ENCODE measurements around the gene FNDC11. TPM values are rescaled to one million over a fixed set of nuclear protein-coding genes. Genes with fewer than 3 reads are reported as not detected.

FNDC11 gene, protein sequence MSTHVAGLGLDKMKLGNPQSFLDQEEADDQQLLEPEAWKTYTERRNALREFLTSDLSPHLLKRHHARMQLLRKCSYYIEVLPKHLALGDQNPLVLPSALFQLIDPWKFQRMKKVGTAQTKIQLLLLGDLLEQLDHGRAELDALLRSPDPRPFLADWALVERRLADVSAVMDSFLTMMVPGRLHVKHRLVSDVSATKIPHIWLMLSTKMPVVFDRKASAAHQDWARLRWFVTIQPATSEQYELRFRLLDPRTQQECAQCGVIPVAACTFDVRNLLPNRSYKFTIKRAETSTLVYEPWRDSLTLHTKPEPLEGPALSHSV
- 0.07 to 0.20 TPM (median 0.16 TPM) in 5 replicates for total RNA-seq (2022; extraction: Qiagen RNA extraction; ENCODE audit: low read depth)

DNA sequence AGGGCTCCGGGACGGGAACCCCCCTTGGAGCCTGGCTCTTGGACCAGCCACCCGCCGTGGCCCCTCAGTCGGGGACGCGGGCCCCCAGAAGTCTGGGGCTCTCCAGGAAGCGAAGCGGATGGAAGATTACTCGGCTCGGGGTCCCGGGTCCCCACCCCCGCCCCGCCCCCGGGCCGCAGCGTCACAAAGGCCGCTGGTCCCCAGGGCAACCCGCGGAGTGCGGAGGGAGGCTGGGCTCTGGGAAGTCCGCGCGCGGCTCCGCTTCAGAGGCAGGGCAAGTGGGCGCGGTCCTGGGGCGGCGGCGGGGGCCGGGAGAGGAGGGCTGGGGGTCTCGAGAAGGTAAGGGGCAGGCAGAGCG, at the start of gene FNDC11:
Gene FNDC11, plus strand, starts transcription at position 227 of the 358 bp plus-strand sequence. CDS start 1,505 bp downstream, outside the sequence.

DNA sequence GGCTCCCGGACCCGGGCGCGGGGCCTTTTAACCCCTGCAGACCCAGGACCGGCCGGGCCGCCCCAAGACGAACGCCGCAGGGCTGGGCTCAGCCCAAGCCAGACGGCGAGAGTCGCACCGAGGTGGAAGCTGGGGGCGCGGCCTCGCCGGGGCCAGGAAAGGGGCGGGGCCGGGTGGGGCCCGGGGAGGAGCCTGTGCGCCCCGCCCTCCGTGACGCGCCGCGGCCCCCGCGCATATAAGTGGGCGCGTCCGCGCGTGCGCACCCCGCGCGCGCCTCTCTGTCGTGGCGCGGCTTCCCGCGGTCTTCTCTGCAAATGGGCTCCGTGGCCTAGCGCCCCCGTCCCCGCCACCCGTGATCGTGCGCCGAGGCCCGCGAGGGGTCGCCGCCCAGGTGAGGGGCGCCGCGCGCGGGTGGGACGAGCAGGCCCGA, 33.4 kb upstream of the FNDC11 start, which contains the start of gene PPDPF:
Gene PPDPF, plus strand, starts transcription at position 262 of the 430 bp plus-strand sequence. CDS start 544 bp downstream, outside the sequence.

DNA sequence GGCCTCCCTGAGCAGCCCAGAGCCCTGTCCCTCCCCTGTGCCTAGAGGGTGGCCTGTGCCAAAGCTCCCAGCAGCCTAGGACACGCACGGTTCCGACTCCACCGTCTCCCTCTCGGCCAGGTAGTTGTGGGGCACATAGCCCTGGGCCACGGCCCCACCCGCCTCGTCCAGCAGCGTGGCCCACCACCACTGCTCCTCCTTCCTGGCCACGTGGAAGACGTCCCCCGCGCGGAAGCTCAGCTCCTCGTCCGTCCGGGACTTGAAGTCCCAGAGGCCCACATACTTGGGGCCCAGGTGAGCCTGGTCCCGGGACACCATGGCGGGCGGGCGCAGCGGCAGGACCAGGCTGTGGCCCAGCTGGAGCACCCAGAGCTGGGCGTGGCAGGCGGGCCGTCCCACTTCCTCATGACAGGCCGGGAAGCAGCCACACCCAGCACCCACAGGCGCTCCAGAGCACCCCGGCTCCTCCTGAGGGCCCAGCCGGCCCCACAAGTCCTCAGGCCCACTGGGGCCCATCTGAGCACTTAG, 16.9 kb upstream of the FNDC11 start, which contains the start of gene PTK6:
Gene PTK6, minus strand, starts transcription at position 380 of the 528 bp plus-strand sequence. Its CDS starts 62 bp downstream, at position 318.

DNA sequence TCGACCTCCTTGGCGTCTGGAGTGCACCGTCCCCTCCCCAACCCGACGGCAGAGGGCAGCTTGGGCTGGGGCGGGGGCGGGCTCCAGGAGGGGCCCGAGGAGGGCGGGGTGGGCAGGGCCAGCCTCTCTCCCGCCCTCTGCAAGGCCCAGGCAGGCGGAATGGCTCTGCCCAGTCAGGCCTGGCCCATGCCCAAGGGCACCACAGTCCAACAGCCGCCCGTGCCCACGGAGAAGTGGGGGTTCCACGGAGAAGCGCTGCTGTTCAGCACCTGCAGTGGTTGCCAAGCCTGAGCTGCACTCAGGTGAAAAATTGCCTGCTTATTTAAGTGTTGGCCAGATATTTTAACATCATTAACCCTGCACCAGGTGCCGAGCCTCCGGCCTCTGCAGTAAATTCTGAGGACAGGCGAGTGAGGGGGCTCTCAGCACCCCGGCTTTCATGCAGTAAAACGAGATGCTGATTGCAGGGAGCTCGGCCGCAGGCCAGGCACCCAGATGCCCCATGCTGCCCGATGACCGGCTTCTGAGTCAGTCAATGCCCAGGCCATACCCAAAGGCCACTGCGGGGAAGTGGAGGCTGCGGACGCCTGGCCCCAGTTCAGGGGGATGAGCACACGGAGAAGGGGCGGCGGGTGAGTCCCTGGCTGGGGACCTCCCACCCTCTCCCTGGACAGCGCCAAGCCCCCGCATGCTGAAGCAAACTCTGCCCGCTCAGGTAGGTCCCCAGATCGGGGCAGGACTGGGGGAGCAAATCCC, 6.1 kb upstream of the FNDC11 start, which contains the start of gene SRMS:
Gene SRMS, minus strand, starts transcription at position 25 of the 756 bp plus-strand sequence. CDS start 286 bp downstream, outside the sequence.

DNA sequence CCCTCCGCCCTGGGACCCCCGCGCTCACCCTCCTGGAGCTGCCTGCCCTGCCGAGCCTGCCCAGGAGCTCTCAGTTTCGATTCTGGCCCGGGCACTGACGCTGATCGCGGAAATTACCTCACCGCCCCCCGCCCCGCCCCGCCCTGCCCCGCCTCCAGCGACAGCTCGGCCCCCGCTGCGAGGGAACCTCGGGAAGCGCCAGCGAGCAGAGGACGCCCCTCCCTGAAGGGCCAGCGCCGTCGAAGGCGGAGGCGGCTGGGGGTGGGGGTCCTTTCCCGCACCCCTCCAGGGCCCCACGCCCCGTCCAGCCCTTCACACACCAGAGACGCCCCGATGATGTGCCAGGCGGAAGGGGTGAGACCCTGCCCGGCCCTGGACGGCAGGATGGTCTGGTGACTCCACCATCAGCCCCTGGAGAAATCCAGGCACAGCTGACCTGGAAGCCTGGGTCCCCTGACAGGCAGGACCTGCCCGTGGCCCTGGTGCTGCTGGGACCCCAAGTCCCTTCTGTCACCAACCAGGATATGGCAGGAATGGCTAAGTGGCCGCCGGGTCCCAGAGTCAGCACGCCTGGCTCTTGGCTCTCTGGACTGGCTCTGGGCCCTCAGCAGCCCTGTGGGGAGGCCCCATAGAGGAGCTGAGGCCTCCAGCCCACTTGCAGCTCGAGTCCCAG, 20.3 kb downstream of the FNDC11 start, which contains the start of gene HELZ2:
Gene HELZ2, minus strand, starts transcription at position 84 of the 673 bp plus-strand sequence. CDS start 1,854 bp downstream, outside the sequence.

Other genes starting within 250 kb of the FNDC11 start
- 0.19 to 2.1 TPM (median 0.29 TPM) in 5 replicates for gene CHRNA4, start 192.8 kb upstream of the FNDC11 start, total RNA-seq (2022; extraction: Qiagen RNA extraction; ENCODE audit: low read depth)
- gene KCNQ2, start 81.5 kb upstream of the FNDC11 start, total RNA-seq (2022; extraction: Qiagen RNA extraction; ENCODE audit: low read depth) = 0.47 to 0.86 TPM (median 0.75 TPM) in 5 replicates
- 128 to 177 TPM (median 145 TPM) in 5 replicates for gene EEF1A2, start 55.1 kb upstream of the FNDC11 start, total RNA-seq (2022; extraction: Qiagen RNA extraction; ENCODE audit: low read depth)
- 248 to 342 TPM (median 288 TPM) in 5 replicates for gene PPDPF, start 33.4 kb upstream of the FNDC11 start, total RNA-seq (2022; extraction: Qiagen RNA extraction; ENCODE audit: low read depth)
- gene PTK6, start 16.8 kb upstream of the FNDC11 start, total RNA-seq (2022; extraction: Qiagen RNA extraction; ENCODE audit: low read depth) = 2.1 to 3.1 TPM (median 2.5 TPM) in 5 replicates
- 0.06 TPM in 1 of 5 replicates, not detected in the others for gene SRMS, start 6.4 kb upstream of the FNDC11 start, total RNA-seq (2022; extraction: Qiagen RNA extraction; ENCODE audit: low read depth)
- gene HELZ2, start 20.1 kb downstream of the FNDC11 start, total RNA-seq (2022; extraction: Qiagen RNA extraction; ENCODE audit: low read depth) = 7.3 to 11.0 TPM (median 9.5 TPM) in 5 replicates
- 8.9 to 12.1 TPM (median 11.2 TPM) in 5 replicates for gene GMEB2, start 72.9 kb downstream of the FNDC11 start, total RNA-seq (2022; extraction: Qiagen RNA extraction; ENCODE audit: low read depth)
- 7.5 to 11.4 TPM (median 9.0 TPM) in 5 replicates for gene STMN3, start 99.3 kb downstream of the FNDC11 start, total RNA-seq (2022; extraction: Qiagen RNA extraction; ENCODE audit: low read depth)
- gene RTEL1, start 104.2 kb downstream of the FNDC11 start, total RNA-seq (2022; extraction: Qiagen RNA extraction; ENCODE audit: low read depth) = 5.3 to 8.8 TPM (median 7.0 TPM) in 5 replicates
- 0.81 to 1.1 TPM (median 1.0 TPM) in 4 of 5 replicates, not detected in the other for gene TNFRSF6B, start 142.5 kb downstream of the FNDC11 start, total RNA-seq (2022; extraction: Qiagen RNA extraction; ENCODE audit: low read depth)
- 27.9 to 37.6 TPM (median 32.6 TPM) in 5 replicates for gene ARFRP1, start 153.8 kb downstream of the FNDC11 start, total RNA-seq (2022; extraction: Qiagen RNA extraction; ENCODE audit: low read depth)
- 24.0 to 30.5 TPM (median 27.2 TPM) in 5 replicates for gene ZGPAT, start 153.9 kb downstream of the FNDC11 start, total RNA-seq (2022; extraction: Qiagen RNA extraction; ENCODE audit: low read depth)
- gene LIME1, start 182.5 kb downstream of the FNDC11 start, total RNA-seq (2022; extraction: Qiagen RNA extraction; ENCODE audit: low read depth) = 3.4 to 11.6 TPM (median 8.1 TPM) in 5 replicates
- 60.9 to 99.3 TPM (median 87.7 TPM) in 5 replicates for gene SLC2A4RG, start 185.6 kb downstream of the FNDC11 start, total RNA-seq (2022; extraction: Qiagen RNA extraction; ENCODE audit: low read depth)

Data from A549 treated with DMSO at 1 μM for 4 hours (cell line).